ENCODE measurements around the gene TBC1D24. TPM values are rescaled to one million over a fixed set of nuclear protein-coding genes. Genes with fewer than 3 reads are reported as not detected.

Gene TBC1D24
- total RNA-seq, 1 donor from 2014 or later = 12.6 TPM

DNA sequence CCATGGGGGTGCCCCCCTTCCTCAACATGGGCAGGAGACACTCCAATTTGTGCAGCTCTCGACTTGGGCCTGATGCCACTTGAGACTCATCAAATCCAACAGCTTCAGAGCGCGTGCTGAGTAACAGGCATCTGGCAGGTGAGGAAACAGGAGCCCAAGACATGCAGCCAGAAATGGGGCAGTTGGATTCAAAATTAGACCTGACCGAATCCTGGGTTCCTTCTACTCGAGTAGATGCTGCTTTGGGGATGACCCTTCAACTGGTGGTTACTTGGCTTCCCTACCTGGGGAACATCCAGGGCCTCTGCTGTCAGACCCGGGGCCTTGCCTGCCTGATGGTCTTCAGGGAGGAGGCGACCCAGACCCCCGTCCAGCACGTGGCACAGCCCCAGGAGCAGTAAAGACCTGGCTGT is 4.3 kb upstream of the TBC1D24 start:
- ATAC-seq (ENCODE audit: low read depth) (no peak), DNase-seq (no peak)
- H3K36me3 Mint-ChIP-seq (ENCODE audit: low read depth) = no peaks in the 10 kb centered on the region
- no peak overlapping the region for H3K4me3 Mint-ChIP-seq
- TF ChIP-seq, protein P1, sequence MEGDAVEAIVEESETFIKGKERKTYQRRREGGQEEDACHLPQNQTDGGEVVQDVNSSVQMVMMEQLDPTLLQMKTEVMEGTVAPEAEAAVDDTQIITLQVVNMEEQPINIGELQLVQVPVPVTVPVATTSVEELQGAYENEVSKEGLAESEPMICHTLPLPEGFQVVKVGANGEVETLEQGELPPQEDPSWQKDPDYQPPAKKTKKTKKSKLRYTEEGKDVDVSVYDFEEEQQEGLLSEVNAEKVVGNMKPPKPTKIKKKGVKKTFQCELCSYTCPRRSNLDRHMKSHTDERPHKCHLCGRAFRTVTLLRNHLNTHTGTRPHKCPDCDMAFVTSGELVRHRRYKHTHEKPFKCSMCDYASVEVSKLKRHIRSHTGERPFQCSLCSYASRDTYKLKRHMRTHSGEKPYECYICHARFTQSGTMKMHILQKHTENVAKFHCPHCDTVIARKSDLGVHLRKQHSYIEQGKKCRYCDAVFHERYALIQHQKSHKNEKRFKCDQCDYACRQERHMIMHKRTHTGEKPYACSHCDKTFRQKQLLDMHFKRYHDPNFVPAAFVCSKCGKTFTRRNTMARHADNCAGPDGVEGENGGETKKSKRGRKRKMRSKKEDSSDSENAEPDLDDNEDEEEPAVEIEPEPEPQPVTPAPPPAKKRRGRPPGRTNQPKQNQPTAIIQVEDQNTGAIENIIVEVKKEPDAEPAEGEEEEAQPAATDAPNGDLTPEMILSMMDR (IDR thresholded peaks at IDR 0.05) = no peak
- H3K9me3 Mint-ChIP-seq = no peaks in the 10 kb centered on the region
- H3K27me3 Mint-ChIP-seq = peaks cover 20% of the 10 kb centered on the region
- H3K27ac Mint-ChIP-seq = no peak overlapping the region
- ChIA-PET CTCF (interaction anchor here (1.1 kb wide), 1 partner anchor 130 kb away, joined by 3 read pairs; the partner anchor contains the start of gene ABCA3), POLR2A (interaction anchor here (0.5 to 1.4 kb wide), 2 partner anchors 17 to 39 kb away, joined by 3 to 5 read pairs; no protein-coding TSS in a partner anchor)
- peaks cover 45% of the 10 kb centered on the region for H3K4me1 Mint-ChIP-seq
- intact Hi-C loops (cut with micrococcal nuclease) = no loop called here

DNA sequence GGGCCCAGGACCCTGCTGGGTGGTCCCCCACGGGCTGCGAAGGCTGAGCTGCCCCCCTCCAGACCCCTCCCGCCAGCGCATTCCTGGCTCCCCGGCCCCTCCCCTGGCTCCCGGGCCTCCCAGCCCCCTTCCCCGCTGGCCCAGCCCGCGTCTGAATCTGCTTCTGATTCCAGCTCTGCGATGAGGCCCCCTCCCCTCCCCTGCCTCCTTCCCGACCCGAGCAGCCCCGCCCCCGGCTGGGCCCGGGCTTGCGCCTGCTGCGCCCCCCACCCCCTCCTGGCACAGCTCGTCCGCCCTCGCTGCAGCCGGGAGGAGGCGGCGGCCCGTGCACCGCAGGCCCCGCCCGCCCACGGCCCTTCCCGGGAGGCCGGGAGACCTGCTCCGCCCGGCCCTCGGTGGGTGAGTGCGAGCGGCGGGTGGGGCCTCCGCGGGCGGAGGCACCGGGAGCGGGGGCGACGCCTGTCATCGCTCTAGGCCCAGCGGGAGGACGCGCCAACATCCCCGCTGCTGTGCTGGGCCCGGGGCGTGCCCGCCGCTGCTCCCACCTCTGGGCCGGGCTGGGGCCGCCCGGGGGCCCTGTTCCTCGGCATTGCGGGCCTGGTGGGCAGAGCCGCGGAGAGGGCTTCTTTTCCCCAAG is 3.8 kb upstream of the TBC1D24 start, which contains the start of gene NTN3:
Gene NTN3 (plus strand): TSS at position 282 of the 637 bp plus-strand sequence. CDS start 405 bp downstream, outside the sequence.
- ChIA-PET CTCF (no interaction called here), POLR2A (interaction anchor here (0.6 to 1.4 kb wide), 4 partner anchors 12 to 589 kb away, joined by 3 to 6 read pairs (median 4); partner anchors contain the start of gene TEDC2)
- intact Hi-C loops (cut with micrococcal nuclease) = no loop called here
- Mint-ChIP-seq H3K4me3 (peak within 1 kb of the TSS; percentile 24), H3K9me3 (no peaks in the 10 kb centered on the region), H3K27ac (no peak within 1 kb of the TSS), H3K36me3 (ENCODE audit: low read depth) (no peaks in the 10 kb centered on the region), H3K27me3 (peaks cover 20% of the 10 kb centered on the region), H3K4me1 (peaks cover 49% of the 10 kb centered on the region)
- TF ChIP-seq, protein P1 (IDR thresholded peaks at IDR 0.05) = no peak
- ATAC-seq (ENCODE audit: low read depth) = no peak
- DNase-seq = no peak

DNA sequence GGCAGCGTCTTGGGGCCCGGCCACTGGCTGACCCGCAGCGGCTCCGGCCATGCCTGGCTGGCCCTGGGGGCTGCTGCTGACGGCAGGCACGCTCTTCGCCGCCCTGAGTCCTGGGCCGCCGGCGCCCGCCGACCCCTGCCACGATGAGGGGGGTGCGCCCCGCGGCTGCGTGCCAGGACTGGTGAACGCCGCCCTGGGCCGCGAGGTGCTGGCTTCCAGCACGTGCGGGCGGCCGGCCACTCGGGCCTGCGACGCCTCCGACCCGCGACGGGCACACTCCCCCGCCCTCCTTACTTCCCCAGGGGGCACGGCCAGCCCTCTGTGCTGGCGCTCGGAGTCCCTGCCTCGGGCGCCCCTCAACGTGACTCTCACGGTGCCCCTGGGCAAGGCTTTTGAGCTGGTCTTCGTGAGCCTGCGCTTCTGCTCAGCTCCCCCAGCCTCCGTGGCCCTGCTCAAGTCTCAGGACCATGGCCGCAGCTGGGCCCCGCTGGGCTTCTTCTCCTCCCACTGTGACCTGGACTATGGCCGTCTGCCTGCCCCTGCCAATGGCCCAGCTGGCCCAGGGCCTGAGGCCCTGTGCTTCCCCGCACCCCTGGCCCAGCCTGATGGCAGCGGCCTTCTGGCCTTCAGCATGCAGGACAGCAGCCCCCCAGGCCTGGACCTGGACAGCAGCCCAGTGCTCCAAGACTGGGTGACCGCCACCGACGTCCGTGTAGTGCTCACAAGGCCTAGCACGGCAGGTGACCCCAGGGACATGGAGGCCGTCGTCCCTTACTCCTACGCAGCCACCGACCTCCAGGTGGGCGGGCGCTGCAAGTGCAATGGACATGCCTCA is 3.1 kb upstream of the TBC1D24 start:
- POLR2A ChIA-PET = interaction anchor here (0.6 to 1.4 kb wide), 4 partner anchors 11 to 590 kb away, joined by 3 to 6 read pairs (median 4); partner anchors contain the start of gene TEDC2
- intact Hi-C loops (cut with micrococcal nuclease) = no loop called here
- no peak for DNase-seq
- Mint-ChIP-seq H3K4me3 (peak overlapping the region; percentile 24), H3K4me1 (peaks cover 47% of the 10 kb centered on the region), H3K27ac (no peak overlapping the region), H3K9me3 (no peaks in the 10 kb centered on the region), H3K27me3 (peaks cover 20% of the 10 kb centered on the region), H3K36me3 (ENCODE audit: low read depth) (no peaks in the 10 kb centered on the region)
- TF ChIP-seq, protein P1 (IDR thresholded peaks at IDR 0.05) = no peak
- CTCF ChIA-PET = no interaction called here
- no peak for ATAC-seq (ENCODE audit: low read depth)

DNA sequence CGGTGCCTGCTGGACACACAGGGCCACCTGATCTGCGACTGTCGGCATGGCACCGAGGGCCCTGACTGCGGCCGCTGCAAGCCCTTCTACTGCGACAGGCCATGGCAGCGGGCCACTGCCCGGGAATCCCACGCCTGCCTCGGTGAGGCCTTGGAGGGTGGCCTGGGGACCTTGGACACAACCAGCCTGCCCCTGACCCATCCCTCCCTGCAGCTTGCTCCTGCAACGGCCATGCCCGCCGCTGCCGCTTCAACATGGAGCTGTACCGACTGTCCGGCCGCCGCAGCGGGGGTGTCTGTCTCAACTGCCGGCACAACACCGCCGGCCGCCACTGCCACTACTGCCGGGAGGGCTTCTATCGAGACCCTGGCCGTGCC is 2.5 kb upstream of the TBC1D24 start:
- POLR2A ChIA-PET = interaction anchor here (0.6 to 1.4 kb wide), 2 partner anchors 10 to 126 kb away, joined by 4 to 6 read pairs; no protein-coding TSS in a partner anchor

More for the DNA sequence above, 2.5 kb upstream of the TBC1D24 start:
- H3K4me3 Mint-ChIP-seq = peak overlapping the region; percentile 70
- no peak overlapping the region for H3K27ac Mint-ChIP-seq
- TF ChIP-seq, protein P1 (IDR thresholded peaks at IDR 0.05) = no peak
- intact Hi-C loops (cut with micrococcal nuclease) = no loop called here
- peaks cover 41% of the 10 kb centered on the region for H3K4me1 Mint-ChIP-seq
- peaks cover 20% of the 10 kb centered on the region for H3K27me3 Mint-ChIP-seq
- DNase-seq = no peak
- ATAC-seq (ENCODE audit: low read depth) = no peak
- no peaks in the 10 kb centered on the region for H3K36me3 Mint-ChIP-seq (ENCODE audit: low read depth)
- CTCF ChIA-PET = no interaction called here
- H3K9me3 Mint-ChIP-seq = no peaks in the 10 kb centered on the region

All from activated B cell treated with CpG ODN at 0.5 μM for 24 hours (primary cell).